Glomerular endothelial cell (primary cell): Measurements from ENCODE around the gene SORT1. TPM values are rescaled to one million over a fixed set of nuclear protein-coding genes. Genes with fewer than 3 reads are reported as not detected.
"Not testable (repeated sequence)": the region's sequence is repeated elsewhere in the genome, so short reads cannot be mapped to it uniquely, and the experiment has no call there.

Experiments used
- DNase-seq: peaks from one replicate; pipeline ENCODE4 v3.0.0-alpha.2; 2011; ENCODE audit warnings: low read depth, low spot score; ENCODE audit errors: extremely low read depth
- total RNA-seq: library from RNA; depleted of rRNA; stranded (reverse); fragments of >200 nt; gene quantifications from 2 replicates; pipeline ENCODE4 v1.2.3, GENCODE V29; 2015

SORT1 gene
- total RNA-seq, 1 donor from 2014 or later, result 55.9 TPM

- DNase-seq, result no peak
Observed at GRCh38 chr1:109350182-109350581, 47.5 kb downstream of the SORT1 start.

GRCh38 chr1:109347511-109347910, 50.2 kb downstream of the SORT1 start:
- DNase-seq, result no peak

GRCh38 chr1:109341944-109342930, 55.5 kb downstream of the SORT1 start:
- no peak for DNase-seq

- no peak for DNase-seq
Observed at GRCh38 chr1:109338608-109339007, 59.1 kb downstream of the SORT1 start.

GRCh38 chr1:109338091-109338490, 59.6 kb downstream of the SORT1 start:
- DNase-seq, result no peak

GRCh38 chr1:109335091-109335490, 62.6 kb downstream of the SORT1 start:
- no peak for DNase-seq

- DNase-seq, result no peak
Observed at GRCh38 chr1:109331113-109331512, 66.6 kb downstream of the SORT1 start.

GRCh38 chr1:109327285-109327684, 70.4 kb downstream of the SORT1 start:
- no peak for DNase-seq

GRCh38 chr1:109322974-109323373, 74.7 kb downstream of the SORT1 start:
- DNase-seq, result no peak

GRCh38 chr1:109319114-109319513, 78.6 kb downstream of the SORT1 start:
- no peak for DNase-seq

- DNase-seq, result no peak
Observed at GRCh38 chr1:109316506-109316905, 81.2 kb downstream of the SORT1 start.

GRCh38 chr1:109315288-109315687, 82.4 kb downstream of the SORT1 start:
- DNase-seq, result no peak

- no peak for DNase-seq
Observed at GRCh38 chr1:109314795-109315194, 82.9 kb downstream of the SORT1 start.

GRCh38 chr1:109312978-109313775, 84.5 kb downstream of the SORT1 start:
- no peak for DNase-seq

- no peak for DNase-seq
Observed at GRCh38 chr1:109312246-109312645, 85.5 kb downstream of the SORT1 start.

GRCh38 chr1:109309347-109309746, 88.4 kb downstream of the SORT1 start:
- no peak for DNase-seq

- no peak for DNase-seq
Observed at GRCh38 chr1:109307274-109308021, 90.3 kb downstream of the SORT1 start.

GRCh38 chr1:109306832-109307273, 90.9 kb downstream of the SORT1 start, which contains the start of gene MYBPHL:
Gene MYBPHL (minus strand): TSS chr1:109307011. CDS start chr1:109306991, 20 bp downstream.
- DNase-seq, result no peak

- not testable (repeated sequence) for DNase-seq
Observed at GRCh38 chr1:109305991-109306390, 91.7 kb downstream of the SORT1 start.

- no peak for DNase-seq
Observed at GRCh38 chr1:109304226-109304920, 93.3 kb downstream of the SORT1 start.
